HG03457 (cell line): ENCODE data around the gene THBS1.
A peak's percentile ranks its signal among the peaks of the same experiment; 100 is the strongest.

Experiments
- ATAC-seq: cut with Tn5 transposase; IDR thresholded peaks from one replicate; pipeline ENCODE4 v1.9.1; 2021; ENCODE audit warnings: moderate number of reproducible peaks; ENCODE audit not compliant: unreplicated experiment

THBS1 gene

GRCh38 chr15:39598958-39599845 lies 18.3 kb downstream of the THBS1 start:
- no peak for ATAC-seq

- ATAC-seq: no peak
Measured at GRCh38 chr15:39599871-39600270, 19.0 kb downstream of the THBS1 start.

GRCh38 chr15:39602143-39602542 lies 21.3 kb downstream of the THBS1 start:
- ATAC-seq: no peak

GRCh38 chr15:39605146-39605545 lies 24.3 kb downstream of the THBS1 start:
- no peak for ATAC-seq

GRCh38 chr15:39608185-39609139 lies 27.6 kb downstream of the THBS1 start:
- no peak for ATAC-seq

GRCh38 chr15:39609166-39609916 lies 28.5 kb downstream of the THBS1 start:
- no peak for ATAC-seq

GRCh38 chr15:39610665-39611064 lies 29.8 kb downstream of the THBS1 start:
- no peak for ATAC-seq

- ATAC-seq: no peak
Measured at GRCh38 chr15:39613271-39613670, 32.4 kb downstream of the THBS1 start.

- no peak for ATAC-seq
Measured at GRCh38 chr15:39613861-39614260, 33.0 kb downstream of the THBS1 start.

GRCh38 chr15:39616731-39617455 lies 36.0 kb downstream of the THBS1 start:
- no peak for ATAC-seq

- ATAC-seq: no peak
Measured at GRCh38 chr15:39618063-39618823, 37.4 kb downstream of the THBS1 start.

GRCh38 chr15:39621210-39621609 lies 40.3 kb downstream of the THBS1 start:
- no peak for ATAC-seq

- ATAC-seq: no peak
Measured at GRCh38 chr15:39621976-39622375, 41.1 kb downstream of the THBS1 start.

- peak; percentile 22 for ATAC-seq
Measured at GRCh38 chr15:39622660-39623516, 42.0 kb downstream of the THBS1 start.

GRCh38 chr15:39623529-39623931 lies 42.7 kb downstream of the THBS1 start:
- ATAC-seq: peak; percentile 81

GRCh38 chr15:39624806-39625205 lies 43.9 kb downstream of the THBS1 start:
- no peak for ATAC-seq

GRCh38 chr15:39625451-39625850 lies 44.6 kb downstream of the THBS1 start:
- ATAC-seq: no peak

- ATAC-seq: no peak
Measured at GRCh38 chr15:39625856-39626255, 45.0 kb downstream of the THBS1 start.
